H9 (cell line): ENCODE data around the gene ANKH. TPM values are rescaled to one million over a fixed set of nuclear protein-coding genes. Genes with fewer than 3 reads are reported as not detected.

Experiments used
- DNase-seq: peaks from one replicate; pipeline ENCODE4 v3.0.0-alpha.2; 2017
- H2AFZ ChIP-seq: one replicate; pipeline ENCODE4 v1.6.1; 2013; ENCODE audit warnings: mild to moderate bottlenecking, low read length, control low read depth, moderate library complexity
- H2AK5ac ChIP-seq: 2 replicates; pipeline ENCODE4 v1.6.1; 2013; ENCODE audit warnings: low read length, control low read depth, mixed read lengths; ENCODE audit not compliant: insufficient read length
- H2BK120ac ChIP-seq: one replicate; pipeline ENCODE4 v1.6.1; 2013; ENCODE audit warnings: low read depth, mild to moderate bottlenecking, low read length, control low read depth, inconsistent platforms; ENCODE audit not compliant: poor library complexity, severe bottlenecking
- H2BK12ac ChIP-seq: 2 replicates; pipeline ENCODE4 v1.6.1; 2013; ENCODE audit warnings: low read length, control low read depth, mixed read lengths, low read depth; ENCODE audit not compliant: insufficient read length
- H2BK15ac ChIP-seq: 2 replicates; pipeline ENCODE4 v1.6.1; 2013; ENCODE audit warnings: low read depth, low read length, control low read depth
- H2BK20ac ChIP-seq: one replicate; pipeline ENCODE4 v1.6.1; 2013; ENCODE audit warnings: low read depth, mild to moderate bottlenecking, low read length, control low read depth, inconsistent platforms; ENCODE audit not compliant: poor library complexity, severe bottlenecking
- H2BK5ac ChIP-seq: 2 replicates; pipeline ENCODE4 v1.6.1; 2013; ENCODE audit warnings: low read length, control low read depth, mixed read lengths; ENCODE audit not compliant: insufficient read length
- H3K14ac ChIP-seq: 2 replicates; pipeline ENCODE4 v1.6.1; 2013; ENCODE audit warnings: low read length, control low read depth; ENCODE audit not compliant: insufficient read depth
- H3K18ac ChIP-seq: 2 replicates; pipeline ENCODE4 v1.6.1; 2013; ENCODE audit warnings: low read depth, mild to moderate bottlenecking, mixed read lengths, low read length, control low read depth; ENCODE audit not compliant: insufficient read length
- H3K23ac ChIP-seq: 2 replicates; pipeline ENCODE4 v1.6.1; 2013; ENCODE audit warnings: low read length, control low read depth, mixed read lengths, low read depth; ENCODE audit not compliant: insufficient read length
- H3K23me2 ChIP-seq: 2 replicates; pipeline ENCODE4 v1.6.1; 2013; ENCODE audit warnings: low read depth, mild to moderate bottlenecking, mixed read lengths, low read length, control low read depth; ENCODE audit not compliant: insufficient read length, poor library complexity, severe bottlenecking
- H3K27ac ChIP-seq: 2 replicates; pipeline ENCODE4 v1.5.1; 2013; ENCODE audit warnings: low read length, control low read depth, mixed read lengths, low read depth; ENCODE audit not compliant: insufficient read length
- H3K27me3 ChIP-seq: 2 replicates; pipeline ENCODE4 v1.6.1; 2013; ENCODE audit warnings: low read length, control low read depth, inconsistent platforms; ENCODE audit not compliant: insufficient read depth
- H3K4ac ChIP-seq: 2 replicates; pipeline ENCODE4 v1.6.1; 2013; ENCODE audit warnings: low read depth, mild to moderate bottlenecking, control low read depth, inconsistent platforms, low read length, moderate library complexity
- H3K4me1 ChIP-seq: 2 replicates; pipeline ENCODE4 v1.6.1; 2013; ENCODE audit warnings: low read length, control low read depth, inconsistent platforms; ENCODE audit not compliant: insufficient read depth
- H3K4me2 ChIP-seq: 2 replicates; pipeline ENCODE4 v1.6.1; 2013; ENCODE audit warnings: low read length, control low read depth, mixed read lengths; ENCODE audit not compliant: insufficient read length, insufficient read depth
- H3K56ac ChIP-seq: 2 replicates; pipeline ENCODE4 v1.6.1; 2013; ENCODE audit warnings: low read depth, mild to moderate bottlenecking, mixed read lengths, low read length, control low read depth; ENCODE audit not compliant: insufficient read length
- H3K79me1 ChIP-seq: 2 replicates; pipeline ENCODE4 v1.6.1; 2013; ENCODE audit warnings: low read depth, mild to moderate bottlenecking, moderate library complexity, low read length, control low read depth, inconsistent platforms; ENCODE audit not compliant: insufficient read depth, poor library complexity, severe bottlenecking
- H3K79me2 ChIP-seq: 2 replicates; pipeline ENCODE4 v1.6.1; 2013; ENCODE audit warnings: low read length, control low read depth, inconsistent platforms; ENCODE audit not compliant: insufficient read depth
- H3K9ac ChIP-seq: 2 replicates; pipeline ENCODE4 v1.6.1; 2013; ENCODE audit warnings: low read length, control low read depth, mixed read lengths; ENCODE audit not compliant: insufficient read length; ENCODE audit errors: extremely low read depth
- H3K9me3 ChIP-seq: one replicate; pipeline ENCODE4 v1.6.1; 2013; ENCODE audit warnings: low read depth, low read length, inconsistent platforms; ENCODE audit not compliant: control insufficient read depth
- H3T11ph ChIP-seq: one replicate; pipeline ENCODE4 v1.6.1; 2013; ENCODE audit warnings: mild to moderate bottlenecking, low read length, control low read depth, inconsistent platforms
- H4K20me1 ChIP-seq: one replicate; pipeline ENCODE4 v1.6.1; 2013; ENCODE audit not compliant: control insufficient read depth, insufficient read length, insufficient read depth
- H4K5ac ChIP-seq: 2 replicates; pipeline ENCODE4 v1.6.1; 2013; ENCODE audit warnings: low read depth, mild to moderate bottlenecking, mixed read lengths, low read length, control low read depth; ENCODE audit not compliant: insufficient read length
- H4K8ac ChIP-seq: replicated peaks from 2 replicates; pipeline ENCODE4 v1.6.1; 2013; ENCODE audit warnings: low read length, control low read depth, mixed read lengths, low read depth; ENCODE audit not compliant: insufficient read length
- H4K91ac ChIP-seq: 2 replicates; pipeline ENCODE4 v1.6.1; 2013; ENCODE audit warnings: low read depth, mild to moderate bottlenecking, moderate library complexity, mixed read lengths, low read length, control low read depth; ENCODE audit not compliant: insufficient read length
- H3K27ac Mint-ChIP-seq, 3 experiments: 2 replicates in 2 of 3; 3 replicates in 1 of 3; pipeline ENCODE4 v1.8.0; 2020 to 2021; ENCODE audit warnings: mixed read lengths in 3 of 3, mild to moderate bottlenecking in 1 of 3, moderate library complexity in 1 of 3
- H3K27me3 Mint-ChIP-seq: 2 replicates; pipeline ENCODE4 v1.8.0; 2021; ENCODE audit warnings: low read depth, mild to moderate bottlenecking, moderate library complexity, mixed read lengths
- H3K36me3 Mint-ChIP-seq, 3 experiments: 2 replicates in 2 of 3; 3 replicates in 1 of 3; pipeline ENCODE4 v1.8.0; 2020 to 2021; ENCODE audit warnings: low read depth in 3 of 3, mixed read lengths in 3 of 3; ENCODE audit not compliant: insufficient read depth in 1 of 3
- H3K4me1 Mint-ChIP-seq, 2 experiments: 2 replicates each; pipeline ENCODE4 v1.8.0; 2020; ENCODE audit warnings: mixed read lengths in 2 of 2
- H3K4me3 Mint-ChIP-seq, 2 experiments: 2 replicates in 1 of 2; 3 replicates in 1 of 2; pipeline ENCODE4 v1.8.0; 2020 to 2021; ENCODE audit warnings: mild to moderate bottlenecking in 2 of 2, mixed read lengths in 2 of 2, moderate library complexity in 1 of 2
- H3K9me3 Mint-ChIP-seq, 2 experiments: 2 replicates in 1 of 2; 3 replicates in 1 of 2; pipeline ENCODE4 v1.8.0; 2020; ENCODE audit warnings: mild to moderate bottlenecking in 2 of 2, mixed read lengths in 2 of 2, moderate library complexity in 1 of 2
- CTCF ChIP-seq: fragments of 200-600 bp; sonication (generic); conservative IDR thresholded peaks from 3 replicates; pipeline ENCODE4 v1.8.0; 2021; ENCODE audit warnings: antibody characterized with exemption, mild to moderate bottlenecking
- WGBS: extraction: QIAGEN DNeasy Blood & Tissue Kit; methylation state at CpG from one replicate; pipeline ENCODE4 v1.1.7; 2013; ENCODE audit warnings: missing lambda C conversion rate, low lambda C conversion rate, mixed read lengths; ENCODE audit not compliant: insufficient read length; ENCODE audit errors: extremely low coverage; 5-methylcytosine and 5-hydroxymethylcytosine counted together
- total RNA-seq: library from RNA; stranded (reverse); gene quantifications from 2 replicates; pipeline ENCODE4 v1.2.1, GENCODE V29; 2021

The ANKH gene
- total RNA-seq, 1 experiment from 2014 or later, result 9.6 TPM

DNA sequence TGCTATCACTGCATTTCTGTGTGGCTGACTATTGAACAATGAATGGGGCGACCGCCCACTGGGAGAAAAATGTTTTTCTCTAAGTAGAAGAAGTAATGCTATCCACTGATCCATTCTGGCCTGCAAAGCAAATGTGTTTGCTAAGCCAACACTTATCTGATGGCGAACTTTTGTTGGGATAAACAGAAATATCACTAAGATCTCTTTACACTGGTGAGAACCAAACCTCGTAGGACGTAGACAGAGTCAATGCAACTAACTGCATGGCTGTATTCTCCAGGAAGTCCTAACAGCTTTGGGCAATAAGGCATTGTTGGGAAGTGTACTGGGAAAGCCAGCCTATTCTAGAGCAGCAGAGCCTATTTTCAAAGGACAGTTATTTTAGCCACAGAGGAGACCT is 77.7 kb downstream of the ANKH start:
- no peaks in the 10 kb centered on the region for H4K20me1 ChIP-seq
- H3T11ph ChIP-seq, result no peak overlapping the region
- H4K5ac ChIP-seq, result no peak overlapping the region
- no CpG with 5 or more reads among the region's 5 CpGs for WGBS
- H3K56ac ChIP-seq, result no peak overlapping the region
- H2AFZ ChIP-seq, result no peak overlapping the region
- H3K18ac ChIP-seq, result no peak overlapping the region
- Mint-ChIP-seq H3K27me3 (no peaks in the 10 kb centered on the region), H3K4me3 (no peak overlapping the region), H3K27ac (no peak overlapping the region), H3K4me1 (peaks cover 4 to 5% of the 10 kb centered on the region in 2 experiments; a peak in 2 of 4 replicates), H3K9me3 (no peaks in the 10 kb centered on the region), H3K36me3 (no peaks in the 10 kb centered on the region)
- H3K14ac ChIP-seq, result no peak overlapping the region
- H3K27me3 ChIP-seq, result no peaks in the 10 kb centered on the region
- no peak overlapping the region for H3K23ac ChIP-seq
- H4K91ac ChIP-seq, result no peak overlapping the region
- H3K9ac ChIP-seq, result no peak overlapping the region
- no peak overlapping the region for H2BK120ac ChIP-seq
- no peaks in the 10 kb centered on the region for H3K9me3 ChIP-seq
- no peak for TF ChIP-seq CTCF
- no peak overlapping the region for H3K4me2 ChIP-seq
- H2BK20ac ChIP-seq, result no peak overlapping the region
- no peak overlapping the region for H3K4ac ChIP-seq
- H3K4me1 ChIP-seq, result no peaks in the 10 kb centered on the region
- no peak overlapping the region for H2AK5ac ChIP-seq
- H2BK15ac ChIP-seq, result no peak overlapping the region
- H3K79me2 ChIP-seq, result no peaks in the 10 kb centered on the region
- no peak for DNase-seq
- H2BK5ac ChIP-seq, result no peak overlapping the region
- H2BK12ac ChIP-seq, result no peak overlapping the region
- no peak overlapping the region for H4K8ac ChIP-seq
- no peaks in the 10 kb centered on the region for H3K79me1 ChIP-seq
- no peak overlapping the region for H3K27ac ChIP-seq
- no peaks in the 10 kb centered on the region for H3K23me2 ChIP-seq
